Neural cell (in vitro differentiated cells): Measurements from ENCODE around the gene SPR. TPM values are rescaled to one million over a fixed set of nuclear protein-coding genes. Genes with fewer than 3 reads are reported as not detected.

ENCODE experiments used
- H2AFZ ChIP-seq: fragments of 200-600, 300-800 bp; sonication (generic), shearing (Covaris generic); 2 replicates; pipeline ENCODE4 v1.6.0; 2014; ENCODE audit warnings: low read depth, mild to moderate bottlenecking, antibody characterized with exemption, low read length, moderate library complexity
- H3F3A ChIP-seq: fragments of 200-600 bp; shearing (Covaris generic); 2 replicates; pipeline ENCODE4 v1.6.1; 2016; ENCODE audit warnings: mild to moderate bottlenecking, moderate library complexity, mixed read lengths, antibody characterized with exemption, low read length; ENCODE audit not compliant: insufficient read depth, poor library complexity, severe bottlenecking
- H3K27ac ChIP-seq: fragments of 200-600, 300-800 bp; sonication (generic), shearing (Covaris generic); 2 replicates; pipeline ENCODE4 v1.5.1; 2014; ENCODE audit warnings: mild to moderate bottlenecking, low read length, moderate library complexity
- H3K27me3 ChIP-seq: fragments of 300-800, 200-600 bp; sonication (generic), shearing (Covaris generic); 2 replicates; pipeline ENCODE4 v1.6.0; 2014; ENCODE audit warnings: mild to moderate bottlenecking, low read depth, low read length, moderate library complexity; ENCODE audit not compliant: insufficient read depth
- H3K36me3 ChIP-seq: fragments of 300-800, 200-600 bp; sonication (generic), shearing (Covaris generic); 2 replicates; pipeline ENCODE4 v1.5.1; 2014; ENCODE audit warnings: mild to moderate bottlenecking, antibody characterized with exemption, low read length, moderate library complexity; ENCODE audit not compliant: insufficient read depth
- H3K4me2 ChIP-seq: fragments of 300-800, 200-600 bp; sonication (generic), shearing (Covaris generic); 2 replicates; pipeline ENCODE4 v1.6.0; 2014; ENCODE audit warnings: mild to moderate bottlenecking, low read length
- H3K4me3 ChIP-seq: fragments of 300-800, 200-600 bp; sonication (generic), shearing (Covaris generic); 2 replicates; pipeline ENCODE4 v1.5.1; 2014; ENCODE audit warnings: mild to moderate bottlenecking, low read length, moderate library complexity
- H3K79me2 ChIP-seq: fragments of 200-600 bp; shearing (Covaris generic); replicated peaks from 2 replicates; pipeline ENCODE4 v1.6.0; 2014; ENCODE audit warnings: mild to moderate bottlenecking, low read length, moderate library complexity; ENCODE audit not compliant: insufficient read depth
- H3K9ac ChIP-seq: fragments of 300-800, 200-600 bp; sonication (generic), shearing (Covaris generic); 2 replicates; pipeline ENCODE4 v1.6.1; 2016; ENCODE audit warnings: mild to moderate bottlenecking, low read length, mixed read lengths
- H3K9me2 ChIP-seq: fragments of 200-600 bp; shearing (Covaris generic); 2 replicates; pipeline ENCODE4 v1.6.1; 2016; ENCODE audit warnings: mild to moderate bottlenecking, low read length, mixed read lengths; ENCODE audit not compliant: insufficient read depth
- H3K9me3 ChIP-seq: fragments of 200-600, 300-800 bp; sonication (generic), shearing (Covaris generic); 2 replicates; pipeline ENCODE4 v1.6.1; 2016; ENCODE audit warnings: mild to moderate bottlenecking, mixed run types, low read length, moderate library complexity, mixed read lengths
- H4K20me1 ChIP-seq: fragments of 200-600 bp; shearing (Covaris generic); 2 replicates; pipeline ENCODE4 v1.6.1; 2016; ENCODE audit warnings: mild to moderate bottlenecking, mixed run types; ENCODE audit not compliant: insufficient read depth
- EP300 ChIP-seq: fragments of 450-650 bp; conservative IDR thresholded peaks from 2 replicates; pipeline ENCODE4 v1.6.1; 2014; ENCODE audit warnings: antibody characterized with exemption, mild to moderate bottlenecking, moderate library complexity; ENCODE audit not compliant: poor library complexity, severe bottlenecking
- EZH2 ChIP-seq: fragments of 200-600, 300-800 bp; shearing (Covaris generic), sonication (generic); IDR thresholded peaks from 2 replicates; pipeline ENCODE4 v1.6.1; 2014; ENCODE audit warnings: antibody characterized with exemption, low read length, borderline replicate concordance, mild to moderate bottlenecking; ENCODE audit not compliant: insufficient read depth, poor library complexity, severe bottlenecking
- MXI1 ChIP-seq: fragments of 450-650 bp; conservative IDR thresholded peaks from 2 replicates; pipeline ENCODE4 v1.6.1; 2014; ENCODE audit warnings: antibody characterized with exemption, mild to moderate bottlenecking; ENCODE audit not compliant: poor library complexity, severe bottlenecking
- POLR2AphosphoS5 ChIP-seq: IDR thresholded peaks from 2 replicates; pipeline ENCODE4 v1.6.1; 2012
- RAD21 ChIP-seq: fragments of 450-650 bp; conservative IDR thresholded peaks from 2 replicates; pipeline ENCODE4 v1.6.1; 2014; ENCODE audit warnings: antibody characterized with exemption, mild to moderate bottlenecking, moderate library complexity
- SMC3 ChIP-seq: fragments of 450-650 bp; conservative IDR thresholded peaks from 2 replicates; pipeline ENCODE4 v1.6.1; 2014; ENCODE audit warnings: antibody characterized with exemption, mild to moderate bottlenecking, moderate library complexity; ENCODE audit not compliant: poor library complexity
- TAF1 ChIP-seq: IDR thresholded peaks from 2 replicates; pipeline ENCODE4 v1.6.1; 2012; ENCODE audit warnings: low read depth
- polyA plus RNA-seq: library from polyadenylated mRNA; depleted of rRNA; stranded (reverse); fragments of >200 nt; gene quantifications from 2 replicates; pipeline ENCODE4 v1.2.3, GENCODE V29; 2014
- TF ChIP-seq, protein P1 (sequence below): fragments of 450-650 bp; IDR thresholded peaks from 2 replicates; pipeline ENCODE4 v1.5.1; 2014; ENCODE audit warnings: antibody characterized with exemption, mild to moderate bottlenecking, moderate library complexity; ENCODE audit not compliant: poor library complexity, severe bottlenecking
- TF ChIP-seq, protein P2 (sequence below): IDR thresholded peaks from 2 replicates; pipeline ENCODE4 v1.6.1; 2012; ENCODE audit warnings: borderline replicate concordance

The SPR gene
- polyA plus RNA-seq, 1 donor from 2014 or later = 1.8 TPM

DNA sequence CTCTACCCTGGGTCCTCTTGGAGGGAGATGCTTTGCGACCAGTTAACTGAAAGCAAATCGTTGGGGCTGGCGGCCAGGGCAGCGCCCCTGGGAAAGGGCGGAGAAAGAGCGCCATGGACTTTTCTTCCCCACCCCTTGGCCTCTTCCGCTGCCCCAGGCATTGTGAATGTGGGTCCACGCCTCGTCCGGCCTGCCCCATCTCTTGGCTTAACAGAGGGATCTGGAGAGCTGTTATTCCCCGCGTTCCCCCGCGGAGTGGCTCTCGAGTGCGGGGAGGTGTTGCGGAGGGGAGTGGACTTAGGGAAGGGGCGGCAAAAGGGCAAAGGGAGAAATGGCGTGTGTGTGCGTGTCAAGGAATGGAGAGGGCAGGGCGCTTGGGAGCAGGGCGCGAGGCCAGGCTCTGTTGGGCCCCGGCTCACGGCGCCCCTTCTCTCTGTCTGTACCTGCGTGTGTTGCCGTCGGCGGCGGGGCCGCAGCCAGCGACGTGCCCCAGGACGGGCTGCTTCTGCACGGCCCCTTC lies 36.7 kb downstream of the SPR start:
- peak; percentile 61 for TF ChIP-seq EZH2
- TF ChIP-seq TAF1 = no peak
- H3F3A ChIP-seq = no peaks in the 10 kb centered on the region
- H3K9me2 ChIP-seq = no peaks in the 10 kb centered on the region
- H3K79me2 ChIP-seq = peaks cover 23% of the 10 kb centered on the region
- no peak overlapping the region for H3K4me2 ChIP-seq
- no peak overlapping the region for H3K27ac ChIP-seq
- no peak overlapping the region for H3K9ac ChIP-seq
- H3K4me3 ChIP-seq = peak overlapping the region; percentile 31
- no peaks in the 10 kb centered on the region for H3K9me3 ChIP-seq
- H2AFZ ChIP-seq = no peak overlapping the region
- H4K20me1 ChIP-seq = no peaks in the 10 kb centered on the region
- H3K36me3 ChIP-seq = no peaks in the 10 kb centered on the region
- peaks cover 82% of the 10 kb centered on the region for H3K27me3 ChIP-seq

DNA sequence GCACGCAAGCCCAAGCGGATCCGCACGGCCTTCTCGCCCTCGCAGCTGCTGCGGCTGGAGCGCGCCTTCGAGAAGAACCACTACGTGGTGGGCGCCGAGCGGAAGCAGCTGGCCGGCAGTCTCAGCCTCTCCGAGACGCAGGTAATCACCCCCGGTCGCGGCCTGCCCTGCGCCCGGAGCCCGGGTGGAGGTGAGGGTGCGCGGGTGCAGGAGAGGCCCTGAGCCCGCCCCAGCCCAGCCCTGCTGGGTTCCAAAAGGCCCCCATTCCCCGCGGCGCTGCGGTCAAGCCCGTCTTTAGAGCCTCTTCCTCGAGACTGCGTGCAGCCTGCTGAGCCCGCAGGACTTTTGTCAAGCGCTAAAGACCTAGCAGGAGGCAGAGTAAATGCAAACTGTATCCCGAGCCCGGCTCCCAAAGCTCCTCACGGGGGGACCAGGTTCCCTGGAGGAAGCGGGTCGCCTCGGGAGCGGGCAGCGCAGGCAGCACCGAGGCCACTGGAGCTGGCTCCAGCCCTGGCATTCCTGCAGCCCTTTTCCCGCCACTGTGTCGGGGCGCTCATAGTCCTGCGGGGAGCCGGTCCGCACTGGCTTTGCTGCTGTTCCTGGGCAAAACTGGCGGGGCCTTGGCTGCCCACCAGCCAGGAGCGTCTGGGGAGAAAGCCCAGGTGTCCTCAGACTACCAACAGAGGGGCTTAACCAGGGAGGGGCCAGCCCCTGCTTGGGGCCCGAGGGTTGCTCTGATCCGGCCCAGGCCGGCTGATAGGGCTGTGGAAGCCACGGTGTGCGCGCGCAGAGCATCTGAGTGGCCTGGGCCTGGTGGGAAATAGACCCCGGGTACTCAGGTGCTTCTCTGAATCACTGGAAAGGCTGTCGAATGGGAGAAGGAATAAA lies 37.4 kb downstream of the SPR start:
- Histone ChIP-seq H3K36me3 (no peaks in the 10 kb centered on the region), H3K79me2 (peaks cover 17% of the 10 kb centered on the region), H3K4me3 (peak overlapping the region; percentile 31), H4K20me1 (no peaks in the 10 kb centered on the region), H3K27me3 (peaks cover 75% of the 10 kb centered on the region), H3K9me2 (no peaks in the 10 kb centered on the region), H3F3A (no peaks in the 10 kb centered on the region), H3K27ac (no peak overlapping the region), H3K4me2 (no peak overlapping the region), H3K9me3 (no peaks in the 10 kb centered on the region), H2AFZ (no peak overlapping the region), H3K9ac (no peak overlapping the region)
- TF ChIP-seq TAF1 (no peak), POLR2AphosphoS5 (no peak), EZH2 (peak; percentile 75), MXI1 (no peak), EP300 (no peak)
- TF ChIP-seq, protein P1, sequence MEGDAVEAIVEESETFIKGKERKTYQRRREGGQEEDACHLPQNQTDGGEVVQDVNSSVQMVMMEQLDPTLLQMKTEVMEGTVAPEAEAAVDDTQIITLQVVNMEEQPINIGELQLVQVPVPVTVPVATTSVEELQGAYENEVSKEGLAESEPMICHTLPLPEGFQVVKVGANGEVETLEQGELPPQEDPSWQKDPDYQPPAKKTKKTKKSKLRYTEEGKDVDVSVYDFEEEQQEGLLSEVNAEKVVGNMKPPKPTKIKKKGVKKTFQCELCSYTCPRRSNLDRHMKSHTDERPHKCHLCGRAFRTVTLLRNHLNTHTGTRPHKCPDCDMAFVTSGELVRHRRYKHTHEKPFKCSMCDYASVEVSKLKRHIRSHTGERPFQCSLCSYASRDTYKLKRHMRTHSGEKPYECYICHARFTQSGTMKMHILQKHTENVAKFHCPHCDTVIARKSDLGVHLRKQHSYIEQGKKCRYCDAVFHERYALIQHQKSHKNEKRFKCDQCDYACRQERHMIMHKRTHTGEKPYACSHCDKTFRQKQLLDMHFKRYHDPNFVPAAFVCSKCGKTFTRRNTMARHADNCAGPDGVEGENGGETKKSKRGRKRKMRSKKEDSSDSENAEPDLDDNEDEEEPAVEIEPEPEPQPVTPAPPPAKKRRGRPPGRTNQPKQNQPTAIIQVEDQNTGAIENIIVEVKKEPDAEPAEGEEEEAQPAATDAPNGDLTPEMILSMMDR = no peak

DNA sequence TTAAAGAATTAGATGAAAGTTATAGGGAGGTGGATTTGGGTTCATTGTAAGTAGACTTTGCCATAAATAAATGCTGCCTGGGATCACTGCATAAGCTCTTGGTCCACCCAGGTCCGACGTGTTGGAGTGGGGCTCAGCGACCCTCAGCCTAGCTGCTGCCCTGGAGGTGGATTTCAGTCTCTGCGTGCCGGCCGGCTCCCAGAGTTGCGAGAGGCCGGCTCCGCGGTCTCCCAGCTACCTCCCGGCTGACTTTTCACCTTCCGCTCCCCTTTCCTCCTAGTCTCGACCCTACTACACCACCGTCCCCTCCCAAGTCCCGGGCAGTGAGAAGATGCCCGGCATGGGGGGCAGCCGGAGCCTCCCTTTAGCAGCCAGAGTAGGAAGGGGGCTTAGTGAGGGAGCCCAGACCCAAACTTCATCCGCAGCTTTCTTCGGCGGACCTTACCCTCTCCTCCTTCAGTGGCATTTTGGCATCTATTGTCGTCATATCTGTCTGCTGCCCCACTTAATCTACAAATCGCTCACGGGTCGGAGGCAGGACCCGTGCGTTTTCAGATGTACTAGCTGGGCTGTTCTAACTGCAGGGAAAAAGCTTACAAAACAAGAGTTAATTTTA lies 38.2 kb downstream of the SPR start:
- TF ChIP-seq TAF1 (no peak), POLR2AphosphoS5 (no peak), MXI1 (no peak), EZH2 (no peak), EP300 (no peak), RAD21 (no peak), SMC3 (no peak)
- TF ChIP-seq, protein P2, sequence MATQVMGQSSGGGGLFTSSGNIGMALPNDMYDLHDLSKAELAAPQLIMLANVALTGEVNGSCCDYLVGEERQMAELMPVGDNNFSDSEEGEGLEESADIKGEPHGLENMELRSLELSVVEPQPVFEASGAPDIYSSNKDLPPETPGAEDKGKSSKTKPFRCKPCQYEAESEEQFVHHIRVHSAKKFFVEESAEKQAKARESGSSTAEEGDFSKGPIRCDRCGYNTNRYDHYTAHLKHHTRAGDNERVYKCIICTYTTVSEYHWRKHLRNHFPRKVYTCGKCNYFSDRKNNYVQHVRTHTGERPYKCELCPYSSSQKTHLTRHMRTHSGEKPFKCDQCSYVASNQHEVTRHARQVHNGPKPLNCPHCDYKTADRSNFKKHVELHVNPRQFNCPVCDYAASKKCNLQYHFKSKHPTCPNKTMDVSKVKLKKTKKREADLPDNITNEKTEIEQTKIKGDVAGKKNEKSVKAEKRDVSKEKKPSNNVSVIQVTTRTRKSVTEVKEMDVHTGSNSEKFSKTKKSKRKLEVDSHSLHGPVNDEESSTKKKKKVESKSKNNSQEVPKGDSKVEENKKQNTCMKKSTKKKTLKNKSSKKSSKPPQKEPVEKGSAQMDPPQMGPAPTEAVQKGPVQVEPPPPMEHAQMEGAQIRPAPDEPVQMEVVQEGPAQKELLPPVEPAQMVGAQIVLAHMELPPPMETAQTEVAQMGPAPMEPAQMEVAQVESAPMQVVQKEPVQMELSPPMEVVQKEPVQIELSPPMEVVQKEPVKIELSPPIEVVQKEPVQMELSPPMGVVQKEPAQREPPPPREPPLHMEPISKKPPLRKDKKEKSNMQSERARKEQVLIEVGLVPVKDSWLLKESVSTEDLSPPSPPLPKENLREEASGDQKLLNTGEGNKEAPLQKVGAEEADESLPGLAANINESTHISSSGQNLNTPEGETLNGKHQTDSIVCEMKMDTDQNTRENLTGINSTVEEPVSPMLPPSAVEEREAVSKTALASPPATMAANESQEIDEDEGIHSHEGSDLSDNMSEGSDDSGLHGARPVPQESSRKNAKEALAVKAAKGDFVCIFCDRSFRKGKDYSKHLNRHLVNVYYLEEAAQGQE = no peak
- TF ChIP-seq, protein P1 = no peak
- Histone ChIP-seq H3K4me2 (no peak overlapping the region), H3K36me3 (no peaks in the 10 kb centered on the region), H3F3A (no peaks in the 10 kb centered on the region), H3K79me2 (peaks cover 15% of the 10 kb centered on the region), H2AFZ (no peak overlapping the region), H3K9me3 (no peaks in the 10 kb centered on the region), H3K4me3 (no peak overlapping the region), H3K9me2 (no peaks in the 10 kb centered on the region), H3K27me3 (peaks cover 67% of the 10 kb centered on the region), H3K9ac (no peak overlapping the region), H4K20me1 (no peaks in the 10 kb centered on the region), H3K27ac (no peak overlapping the region)
